ENCODE data around the gene FAM20A. TPM values are rescaled to one million over a fixed set of nuclear protein-coding genes. Genes with fewer than 3 reads are reported as not detected.

Gene FAM20A
- total RNA-seq, 1 donor from 2014 or later: 15.6 TPM

DNA sequence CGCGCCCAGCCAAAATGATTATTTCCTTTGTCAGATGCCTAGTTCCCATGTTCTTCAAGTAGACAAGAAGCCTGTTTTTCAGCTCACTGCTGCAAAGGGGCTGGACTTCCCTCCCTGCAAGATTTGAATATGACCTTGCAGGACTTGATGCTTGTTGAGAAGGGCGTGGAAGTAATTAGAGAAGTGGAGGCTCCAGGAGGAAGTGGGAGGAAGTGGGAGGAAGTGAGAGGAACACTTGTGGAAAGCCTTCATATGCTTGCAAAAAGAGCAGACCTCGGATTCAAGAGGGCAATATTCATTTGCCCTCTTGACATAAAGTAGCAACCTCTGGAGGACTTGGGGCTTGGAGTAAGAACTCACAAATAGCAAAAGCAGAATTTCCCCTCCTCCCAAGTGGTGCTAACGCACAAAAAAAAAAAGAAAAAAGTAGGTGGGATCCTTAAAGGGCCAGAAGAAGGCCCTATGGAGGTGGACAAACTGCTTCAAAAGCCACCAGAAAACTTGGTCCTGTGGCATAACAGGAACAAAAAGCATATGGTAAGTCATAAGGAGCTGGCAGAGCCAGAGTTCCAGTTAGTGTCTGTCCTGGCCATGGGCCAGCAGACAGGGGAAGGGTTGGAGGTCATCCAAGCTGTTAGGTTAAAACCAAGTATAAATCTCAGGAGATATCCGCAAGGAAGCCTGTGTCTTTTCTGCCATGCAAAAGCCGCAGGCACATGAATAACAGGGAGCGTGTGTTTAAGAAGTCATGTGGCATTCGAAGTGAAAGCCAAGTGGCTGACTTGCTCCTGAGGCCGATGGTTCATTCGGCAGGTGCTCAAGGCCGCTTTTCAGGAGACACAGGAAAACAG lies 109.6 kb downstream of the FAM20A start:
- Mint-ChIP-seq H3K27me3 (no peaks in the 10 kb centered on the region), H3K36me3 (ENCODE audit: insufficient read depth) (no peaks in the 10 kb centered on the region), H3K9me3 (ENCODE audit: low read depth) (no peaks in the 10 kb centered on the region), H3K4me1 (ENCODE audit: low read depth) (peaks cover 3% of the 10 kb centered on the region), H3K4me3 (ENCODE audit: low read depth) (no peak overlapping the region), H3K27ac (no peak overlapping the region)
- DNase-seq (ENCODE audit: low spot score, unreplicated experiment): no peak
- TF ChIP-seq, protein P1, sequence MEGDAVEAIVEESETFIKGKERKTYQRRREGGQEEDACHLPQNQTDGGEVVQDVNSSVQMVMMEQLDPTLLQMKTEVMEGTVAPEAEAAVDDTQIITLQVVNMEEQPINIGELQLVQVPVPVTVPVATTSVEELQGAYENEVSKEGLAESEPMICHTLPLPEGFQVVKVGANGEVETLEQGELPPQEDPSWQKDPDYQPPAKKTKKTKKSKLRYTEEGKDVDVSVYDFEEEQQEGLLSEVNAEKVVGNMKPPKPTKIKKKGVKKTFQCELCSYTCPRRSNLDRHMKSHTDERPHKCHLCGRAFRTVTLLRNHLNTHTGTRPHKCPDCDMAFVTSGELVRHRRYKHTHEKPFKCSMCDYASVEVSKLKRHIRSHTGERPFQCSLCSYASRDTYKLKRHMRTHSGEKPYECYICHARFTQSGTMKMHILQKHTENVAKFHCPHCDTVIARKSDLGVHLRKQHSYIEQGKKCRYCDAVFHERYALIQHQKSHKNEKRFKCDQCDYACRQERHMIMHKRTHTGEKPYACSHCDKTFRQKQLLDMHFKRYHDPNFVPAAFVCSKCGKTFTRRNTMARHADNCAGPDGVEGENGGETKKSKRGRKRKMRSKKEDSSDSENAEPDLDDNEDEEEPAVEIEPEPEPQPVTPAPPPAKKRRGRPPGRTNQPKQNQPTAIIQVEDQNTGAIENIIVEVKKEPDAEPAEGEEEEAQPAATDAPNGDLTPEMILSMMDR (IDR thresholded peaks at IDR 0.05; ENCODE audit: unreplicated experiment): no peak

DNA sequence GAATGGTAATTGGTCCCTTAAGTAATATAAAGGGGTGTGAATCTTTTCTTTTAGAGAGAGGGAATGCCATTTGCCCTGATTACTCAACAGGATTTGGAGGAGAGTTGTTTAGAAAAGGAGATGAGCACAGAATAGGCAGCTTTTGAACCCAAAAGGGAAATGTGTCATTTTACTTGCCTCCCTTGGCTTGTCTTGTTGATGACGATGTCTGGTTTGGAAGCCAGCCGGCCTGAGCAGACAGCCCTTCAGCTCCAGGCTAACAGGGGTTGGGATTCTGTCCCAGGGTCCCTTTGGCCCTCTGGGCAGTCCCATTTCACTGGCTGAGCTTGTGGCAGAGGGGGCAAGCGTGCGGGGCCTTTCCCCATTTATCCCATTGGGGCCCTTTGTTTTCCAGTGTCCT lies 111.2 kb downstream of the FAM20A start:
- no peak overlapping the region for H3K4me3 Mint-ChIP-seq (ENCODE audit: low read depth)
- no peaks in the 10 kb centered on the region for H3K36me3 Mint-ChIP-seq (ENCODE audit: insufficient read depth)
- H3K27me3 Mint-ChIP-seq: no peaks in the 10 kb centered on the region
- H3K27ac Mint-ChIP-seq: no peak overlapping the region
- DNase-seq (ENCODE audit: low spot score, unreplicated experiment): no peak
- H3K9me3 Mint-ChIP-seq (ENCODE audit: low read depth): no peaks in the 10 kb centered on the region
- TF ChIP-seq, protein P1 (IDR thresholded peaks at IDR 0.05; ENCODE audit: unreplicated experiment): no peak
- peaks cover 8% of the 10 kb centered on the region for H3K4me1 Mint-ChIP-seq (ENCODE audit: low read depth)

Other genes starting within 250 kb of the FAM20A start
- gene WIPI1, start 143.9 kb downstream of the FAM20A start, total RNA-seq: 53.5 and 54.3 TPM in 2 replicates
- 336 and 337 TPM in 2 replicates for gene PRKAR1A, start 88.9 kb downstream of the FAM20A start, total RNA-seq

Data from progenitor cell of endocrine pancreas (in vitro differentiated cells).